ENCODE results near the gene STAT5A.

DNA sequence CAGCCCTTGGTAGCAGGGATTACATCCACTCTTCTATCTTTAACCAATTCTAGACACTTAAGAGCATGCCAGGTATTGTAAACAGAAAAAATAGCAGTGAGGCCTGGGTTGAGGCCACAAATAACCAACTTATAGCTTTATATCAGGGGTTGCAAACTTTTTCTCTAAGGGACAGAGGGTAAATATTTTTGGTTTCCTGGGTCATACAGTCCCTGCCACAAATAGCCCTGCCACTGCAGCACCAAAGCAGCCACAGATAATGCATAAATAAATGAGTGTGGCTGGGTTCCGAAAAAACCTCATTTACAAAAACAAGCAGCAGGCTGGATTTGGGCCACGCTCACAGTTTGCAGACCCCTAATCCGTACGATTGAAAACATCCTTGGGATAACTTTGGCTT is 53.3 kb downstream of the STAT5A start:
- TF ChIP-seq, protein P1, sequence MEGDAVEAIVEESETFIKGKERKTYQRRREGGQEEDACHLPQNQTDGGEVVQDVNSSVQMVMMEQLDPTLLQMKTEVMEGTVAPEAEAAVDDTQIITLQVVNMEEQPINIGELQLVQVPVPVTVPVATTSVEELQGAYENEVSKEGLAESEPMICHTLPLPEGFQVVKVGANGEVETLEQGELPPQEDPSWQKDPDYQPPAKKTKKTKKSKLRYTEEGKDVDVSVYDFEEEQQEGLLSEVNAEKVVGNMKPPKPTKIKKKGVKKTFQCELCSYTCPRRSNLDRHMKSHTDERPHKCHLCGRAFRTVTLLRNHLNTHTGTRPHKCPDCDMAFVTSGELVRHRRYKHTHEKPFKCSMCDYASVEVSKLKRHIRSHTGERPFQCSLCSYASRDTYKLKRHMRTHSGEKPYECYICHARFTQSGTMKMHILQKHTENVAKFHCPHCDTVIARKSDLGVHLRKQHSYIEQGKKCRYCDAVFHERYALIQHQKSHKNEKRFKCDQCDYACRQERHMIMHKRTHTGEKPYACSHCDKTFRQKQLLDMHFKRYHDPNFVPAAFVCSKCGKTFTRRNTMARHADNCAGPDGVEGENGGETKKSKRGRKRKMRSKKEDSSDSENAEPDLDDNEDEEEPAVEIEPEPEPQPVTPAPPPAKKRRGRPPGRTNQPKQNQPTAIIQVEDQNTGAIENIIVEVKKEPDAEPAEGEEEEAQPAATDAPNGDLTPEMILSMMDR (IDR thresholded peaks at IDR 0.05; ENCODE audit: poor library complexity, severe bottlenecking) = no peak
- TF ChIP-seq POLR2AphosphoS5 (IDR thresholded peaks at IDR 0.05) (no peak), EZH2 (IDR thresholded peaks at IDR 0.05; ENCODE audit: borderline replicate concordance, insufficient read depth, low read length, poor library complexity, severe bottlenecking) (no peak), TAF1 (IDR thresholded peaks at IDR 0.05; ENCODE audit: low read depth) (no peak), EP300 (conservative IDR thresholded peaks at IDR 0.05; ENCODE audit: poor library complexity, severe bottlenecking) (no peak), SMC3 (conservative IDR thresholded peaks at IDR 0.05; ENCODE audit: poor library complexity) (no peak), MXI1 (conservative IDR thresholded peaks at IDR 0.05; ENCODE audit: poor library complexity, severe bottlenecking) (no peak), RAD21 (conservative IDR thresholded peaks at IDR 0.05) (no peak)
- TF ChIP-seq, protein P2, sequence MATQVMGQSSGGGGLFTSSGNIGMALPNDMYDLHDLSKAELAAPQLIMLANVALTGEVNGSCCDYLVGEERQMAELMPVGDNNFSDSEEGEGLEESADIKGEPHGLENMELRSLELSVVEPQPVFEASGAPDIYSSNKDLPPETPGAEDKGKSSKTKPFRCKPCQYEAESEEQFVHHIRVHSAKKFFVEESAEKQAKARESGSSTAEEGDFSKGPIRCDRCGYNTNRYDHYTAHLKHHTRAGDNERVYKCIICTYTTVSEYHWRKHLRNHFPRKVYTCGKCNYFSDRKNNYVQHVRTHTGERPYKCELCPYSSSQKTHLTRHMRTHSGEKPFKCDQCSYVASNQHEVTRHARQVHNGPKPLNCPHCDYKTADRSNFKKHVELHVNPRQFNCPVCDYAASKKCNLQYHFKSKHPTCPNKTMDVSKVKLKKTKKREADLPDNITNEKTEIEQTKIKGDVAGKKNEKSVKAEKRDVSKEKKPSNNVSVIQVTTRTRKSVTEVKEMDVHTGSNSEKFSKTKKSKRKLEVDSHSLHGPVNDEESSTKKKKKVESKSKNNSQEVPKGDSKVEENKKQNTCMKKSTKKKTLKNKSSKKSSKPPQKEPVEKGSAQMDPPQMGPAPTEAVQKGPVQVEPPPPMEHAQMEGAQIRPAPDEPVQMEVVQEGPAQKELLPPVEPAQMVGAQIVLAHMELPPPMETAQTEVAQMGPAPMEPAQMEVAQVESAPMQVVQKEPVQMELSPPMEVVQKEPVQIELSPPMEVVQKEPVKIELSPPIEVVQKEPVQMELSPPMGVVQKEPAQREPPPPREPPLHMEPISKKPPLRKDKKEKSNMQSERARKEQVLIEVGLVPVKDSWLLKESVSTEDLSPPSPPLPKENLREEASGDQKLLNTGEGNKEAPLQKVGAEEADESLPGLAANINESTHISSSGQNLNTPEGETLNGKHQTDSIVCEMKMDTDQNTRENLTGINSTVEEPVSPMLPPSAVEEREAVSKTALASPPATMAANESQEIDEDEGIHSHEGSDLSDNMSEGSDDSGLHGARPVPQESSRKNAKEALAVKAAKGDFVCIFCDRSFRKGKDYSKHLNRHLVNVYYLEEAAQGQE (IDR thresholded peaks at IDR 0.05; ENCODE audit: borderline replicate concordance) = no peak
